ENCODE measurements around the gene HNF1A. TPM values are rescaled to one million over a fixed set of nuclear protein-coding genes. Genes with fewer than 3 reads are reported as not detected.

HNF1A gene
- total and polyA plus RNA-seq, 2 donors (not counting 1 experiment from before 2014, with no cell fraction given), result not detected

- H3K4me2 ChIP-seq (ENCODE audit: extremely low read depth, insufficient read depth, low read length), result no peak overlapping the region
- H3K4me3 ChIP-seq (replicated peaks in 1 of 4; ENCODE audit: control extremely low read depth in 1 of 4, insufficient read depth in 1 of 4, low read depth in 3 of 4, low read length in 4 of 4), result no peak overlapping the region
- H4K20me1 ChIP-seq (ENCODE audit: control insufficient read depth, extremely low read depth, insufficient read depth, low read length), result no peaks in the 10 kb centered on the region
- no peak overlapping the region for H3K9ac ChIP-seq (ENCODE audit: insufficient read depth, low read length)
- DNase-seq (ENCODE audit: low read depth in 2 of 2), result no peak
- TF ChIP-seq CTCF (conservative IDR thresholded peaks at IDR 0.05 in 1 of 2, IDR thresholded peaks at IDR 0.05 in 1 of 2; ENCODE audit: low read depth in 1 of 2, low read length in 2 of 2), result no peak
- TF ChIP-seq EZH2 (IDR thresholded peaks at IDR 0.05; ENCODE audit: low read length, missing control alignments), result no peak
- no peaks in the 10 kb centered on the region for H3K36me3 ChIP-seq (ENCODE audit: control insufficient read depth, insufficient read depth, low read length)
- H3K79me2 ChIP-seq (ENCODE audit: control insufficient read depth, insufficient read depth, low read length), result no peaks in the 10 kb centered on the region
- H3K27ac ChIP-seq (ENCODE audit: insufficient read depth, low read length), result no peak overlapping the region
- no peaks in the 10 kb centered on the region for H3K9me3 ChIP-seq (ENCODE audit: control insufficient read depth, insufficient read depth, low read depth, low read length)
- H2AFZ ChIP-seq (ENCODE audit: low read length), result no peak overlapping the region
- peaks cover 2% of the 10 kb centered on the region for H3K27me3 ChIP-seq (ENCODE audit: control insufficient read depth, insufficient read depth, low read length)
- no peaks in the 10 kb centered on the region for H3K4me1 ChIP-seq (ENCODE audit: control insufficient read depth, extremely low read depth, insufficient read depth, low read length)
Observed at GRCh38 chr12:120956579-120957300, 21.6 kb upstream of the HNF1A start.

GRCh38 chr12:120959111-120959878 is 19.0 kb upstream of the HNF1A start:
- Histone ChIP-seq H3K79me2 (ENCODE audit: control insufficient read depth, insufficient read depth, low read length) (no peaks in the 10 kb centered on the region), H3K4me1 (ENCODE audit: control insufficient read depth, extremely low read depth, insufficient read depth, low read length) (no peaks in the 10 kb centered on the region), H3K36me3 (ENCODE audit: control insufficient read depth, insufficient read depth, low read length) (no peaks in the 10 kb centered on the region), H3K9ac (ENCODE audit: insufficient read depth, low read length) (no peak overlapping the region), H2AFZ (ENCODE audit: low read length) (no peak overlapping the region), H3K27ac (ENCODE audit: insufficient read depth, low read length) (no peak overlapping the region), H4K20me1 (ENCODE audit: control insufficient read depth, extremely low read depth, insufficient read depth, low read length) (no peaks in the 10 kb centered on the region), H3K4me3 (replicated peaks in 1 of 4; ENCODE audit: control extremely low read depth in 1 of 4, insufficient read depth in 1 of 4, low read depth in 3 of 4, low read length in 4 of 4) (no peak overlapping the region), H3K9me3 (ENCODE audit: control insufficient read depth, insufficient read depth, low read depth, low read length) (no peaks in the 10 kb centered on the region), H3K4me2 (ENCODE audit: extremely low read depth, insufficient read depth, low read length) (no peak overlapping the region), H3K27me3 (ENCODE audit: control insufficient read depth, insufficient read depth, low read length) (peaks cover 2% of the 10 kb centered on the region)
- TF ChIP-seq CTCF (conservative IDR thresholded peaks at IDR 0.05 in 1 of 2, IDR thresholded peaks at IDR 0.05 in 1 of 2; ENCODE audit: low read depth in 1 of 2, low read length in 2 of 2), result no peak
- TF ChIP-seq EZH2 (IDR thresholded peaks at IDR 0.05; ENCODE audit: low read length, missing control alignments), result no peak
- DNase-seq (ENCODE audit: low read depth in 2 of 2), result no peak

- no peak for DNase-seq (ENCODE audit: low read depth in 2 of 2)
- Histone ChIP-seq H3K4me3 (replicated peaks in 1 of 4; ENCODE audit: control extremely low read depth in 1 of 4, insufficient read depth in 1 of 4, low read depth in 3 of 4, low read length in 4 of 4) (no peak overlapping the region), H3K36me3 (ENCODE audit: control insufficient read depth, insufficient read depth, low read length) (no peaks in the 10 kb centered on the region), H3K4me1 (ENCODE audit: control insufficient read depth, extremely low read depth, insufficient read depth, low read length) (no peaks in the 10 kb centered on the region), H3K27me3 (ENCODE audit: control insufficient read depth, insufficient read depth, low read length) (no peaks in the 10 kb centered on the region), H4K20me1 (ENCODE audit: control insufficient read depth, extremely low read depth, insufficient read depth, low read length) (no peaks in the 10 kb centered on the region), H3K9me3 (ENCODE audit: control insufficient read depth, insufficient read depth, low read depth, low read length) (no peaks in the 10 kb centered on the region), H3K27ac (ENCODE audit: insufficient read depth, low read length) (no peak overlapping the region), H3K79me2 (ENCODE audit: control insufficient read depth, insufficient read depth, low read length) (no peaks in the 10 kb centered on the region), H3K9ac (ENCODE audit: insufficient read depth, low read length) (no peak overlapping the region), H2AFZ (ENCODE audit: low read length) (no peak overlapping the region), H3K4me2 (ENCODE audit: extremely low read depth, insufficient read depth, low read length) (no peak overlapping the region)
- no peak for TF ChIP-seq CTCF (conservative IDR thresholded peaks at IDR 0.05 in 1 of 2, IDR thresholded peaks at IDR 0.05 in 1 of 2; ENCODE audit: low read depth in 1 of 2, low read length in 2 of 2)
Observed at GRCh38 chr12:120960657-120961056, 17.7 kb upstream of the HNF1A start.

Measured in fibroblast of lung (primary cell).